NT2/D1 (cell line): ENCODE data around the gene UGT2B28.
"Not testable (repeated sequence)": the region's sequence is repeated elsewhere in the genome, so short reads cannot be mapped to it uniquely, and the experiment has no call there.

Source experiments
- SUZ12 ChIP-seq: IDR thresholded peaks from 2 replicates; pipeline ENCODE4 v1.6.1; 2011; ENCODE audit not compliant: insufficient read length, insufficient read depth; ENCODE audit errors: extremely low read depth
- YY1 ChIP-seq: IDR thresholded peaks from 2 replicates; pipeline ENCODE4 v1.6.1; 2011; ENCODE audit not compliant: insufficient read length, insufficient read depth

DNA sequence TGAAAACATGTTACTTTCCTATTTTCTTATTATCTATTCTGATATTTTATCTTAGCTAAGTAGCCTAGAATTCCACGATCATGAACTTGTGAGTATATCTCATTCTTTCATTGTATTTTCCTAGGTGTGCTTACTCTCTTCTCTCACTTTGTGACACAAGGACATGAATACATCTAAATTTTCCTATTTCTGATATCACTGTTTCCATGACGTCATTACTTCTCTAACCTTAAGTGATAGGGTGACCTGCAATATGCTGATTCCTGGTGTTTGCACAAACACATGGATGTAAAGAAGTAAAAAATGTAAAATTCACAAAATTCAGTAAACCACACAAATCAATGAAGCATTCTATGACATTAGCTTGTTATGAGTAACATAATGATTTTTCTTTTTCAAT is 29.4 kb upstream of the UGT2B28 start:
- not testable (repeated sequence) for TF ChIP-seq SUZ12, YY1
